ENCODE measurements around the gene PWP1.

DNA sequence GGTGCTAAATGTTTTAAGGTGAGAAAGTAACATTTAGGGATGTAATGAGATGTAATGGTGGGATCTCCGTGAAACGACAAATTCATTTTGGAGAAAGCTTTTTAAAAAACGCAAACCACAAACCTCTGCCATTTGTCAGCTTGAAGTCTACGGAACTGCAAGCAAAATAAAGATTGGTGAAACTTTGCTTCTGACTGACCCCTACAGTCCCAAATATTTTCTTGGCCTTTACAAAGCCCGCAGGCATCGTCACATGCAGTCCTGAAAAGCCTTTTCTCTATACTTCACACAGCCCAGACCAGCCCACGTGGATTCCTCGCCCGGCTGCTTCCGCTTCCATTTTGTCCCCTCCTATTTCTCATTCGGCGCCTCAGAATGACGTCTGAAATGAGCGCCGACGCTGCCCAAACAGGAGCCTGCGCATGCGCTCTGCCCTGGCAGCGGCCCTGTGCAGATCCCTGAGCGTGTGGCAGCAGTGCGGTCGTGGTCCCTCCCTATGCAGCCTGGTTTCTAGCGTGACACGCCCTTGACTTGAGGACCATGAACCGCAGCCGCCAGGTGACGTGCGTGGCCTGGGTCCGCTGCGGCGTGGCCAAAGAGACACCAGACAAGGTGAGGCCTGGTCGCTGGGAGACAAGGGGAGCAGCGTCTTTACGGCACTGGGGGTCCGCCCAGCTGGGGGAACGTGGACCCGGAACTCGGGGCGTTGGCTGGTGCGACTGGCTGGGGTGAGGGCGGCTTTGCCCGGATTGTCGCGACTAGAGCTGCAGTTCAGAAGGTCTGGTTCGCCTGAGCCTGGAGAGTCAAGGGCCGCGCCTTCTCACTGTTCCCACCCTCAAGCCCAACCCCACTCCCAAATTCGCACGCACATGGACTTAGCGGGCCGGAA, at the start of gene PWP1:
- no peak for TF ChIP-seq BHLHE40 (IDR thresholded peaks at IDR 0.05; ENCODE audit: borderline replicate concordance)
- no peak for TF ChIP-seq SP1 (IDR thresholded peaks at IDR 0.05)
- no peak for TF ChIP-seq FOXM1 (IDR thresholded peaks at IDR 0.05; ENCODE audit: borderline replicate concordance)
- no peak for TF ChIP-seq ARNT (IDR thresholded peaks at IDR 0.05)
- no peak for TF ChIP-seq PKNOX1 (IDR thresholded peaks at IDR 0.05)
- no peak for TF ChIP-seq TARDBP (IDR thresholded peaks at IDR 0.05)

Measured in HEK293T (cell line).